Panc1 (cell line): Measurements from ENCODE around the gene USP28. TPM values are rescaled to one million over a fixed set of nuclear protein-coding genes. Genes with fewer than 3 reads are reported as not detected.
"Not testable (repeated sequence)": the region's sequence is repeated elsewhere in the genome, so short reads cannot be mapped to it uniquely, and the experiment has no call there.

Experiments
- ATAC-seq: fragments of 200-7000 bp; cut with Tn5 transposase; 2 replicates; pipeline ENCODE4 v1.9.1; 2020; ENCODE audit warnings: mild to moderate bottlenecking, moderate library complexity
- BruUV-seq: library from RNA; stranded (reverse); fragments of 400-500 nt; replicated peaks from 2 replicates; lab custom pipeline; 2021; lab: Mats Ljungman, UMichigan
- CTCF ChIA-PET: fragments of 300-600 bp; sonication (Branson Sonifier 250); formaldehyde crosslinking; loops from one replicate; lab custom pipeline; 2022; ENCODE audit warnings: antibody characterized with exemption; lab: Charles Lee
- POLR2A ChIA-PET: fragments of 300-600 bp; sonication (Branson Sonifier 250); formaldehyde crosslinking; loops from one replicate; lab custom pipeline; 2022; ENCODE audit warnings: antibody characterized with exemption; lab: Charles Lee
- DNase-seq: peaks from one replicate; pipeline ENCODE4 v3.0.0-alpha.2; 2010; ENCODE audit warnings: low read depth, low spot score
- H3K27ac ChIP-seq: 2 replicates; pipeline ENCODE4 v1.5.1; 2011; ENCODE audit warnings: mild to moderate bottlenecking, low read length, inconsistent platforms
- H3K27me3 ChIP-seq: fragments of 200-500 bp; sonication (Bioruptor generic); 2 replicates; pipeline ENCODE4 v1.6.0; 2014; ENCODE audit warnings: low read length, inconsistent platforms; ENCODE audit not compliant: control insufficient read depth, insufficient read depth
- H3K36me3 ChIP-seq: fragments of 200-500 bp; sonication (Bioruptor generic); 2 replicates; pipeline ENCODE4 v1.5.1; 2014; ENCODE audit warnings: inconsistent platforms, mild to moderate bottlenecking, low read length, moderate library complexity; ENCODE audit not compliant: control insufficient read depth, insufficient read depth
- H3K4me1 ChIP-seq: 2 replicates; pipeline ENCODE4 v1.5.1; 2011; ENCODE audit warnings: inconsistent platforms, mild to moderate bottlenecking, low read length, moderate library complexity; ENCODE audit not compliant: control insufficient read depth, insufficient read depth
- H3K4me3 ChIP-seq, 2 experiments: 2 replicates each; pipeline ENCODE4 v1.5.1; 2011 to 2012; ENCODE audit warnings: low read depth in 2 of 2, low read length in 2 of 2, mild to moderate bottlenecking in 2 of 2, inconsistent platforms in 1 of 2, moderate library complexity in 1 of 2
- H3K9me3 ChIP-seq: fragments of 200-500 bp; sonication (Bioruptor generic); 2 replicates; pipeline ENCODE4 v1.5.1; 2014; ENCODE audit warnings: low read depth, mild to moderate bottlenecking, inconsistent platforms, low read length, moderate library complexity; ENCODE audit not compliant: control insufficient read depth, insufficient read depth
- POLR2AphosphoS5 ChIP-seq: IDR thresholded peaks from 2 replicates; pipeline ENCODE4 v1.6.1; 2012; ENCODE audit warnings: mild to moderate bottlenecking, low read depth, low read length, moderate library complexity
- SIN3A ChIP-seq: IDR thresholded peaks from 2 replicates; pipeline ENCODE4 v1.6.1; 2012; ENCODE audit warnings: low read depth, mild to moderate bottlenecking, low read length, moderate library complexity, borderline replicate concordance; ENCODE audit not compliant: insufficient read depth
- TCF7L2 ChIP-seq: IDR thresholded peaks from 2 replicates; pipeline ENCODE4 v1.6.1; 2011; ENCODE audit warnings: mild to moderate bottlenecking, low read depth, low read length, inconsistent platforms
- in situ Hi-C: cut with HindIII; loops from 2 replicates; pipeline ENCODE4 v1.10.0; 2016; ENCODE audit warnings: low sequenced_read_pairs, low pct_unique_long_range_greater_than_20kb
- intact Hi-C: fragments of 100-400 bp; cut with micrococcal nuclease; formaldehyde crosslinking; loops from one replicate; pipeline ENCODE4 v1.10.0; 2022; ENCODE audit not compliant: unreplicated experiment
- total RNA-seq: library from RNA; stranded (reverse); gene quantifications from one replicate; pipeline ENCODE4 v1.2.1, GENCODE V29; 2021; ENCODE audit not compliant: unreplicated experiment
- TF ChIP-seq, protein P1 (sequence below): fragments of 450-650 bp; IDR thresholded peaks from 2 replicates; pipeline ENCODE4 v1.5.1; 2017; ENCODE audit warnings: mild to moderate bottlenecking
- TF ChIP-seq, protein P2 (sequence below), 2 experiments: IDR thresholded peaks; 2 replicates each; pipeline ENCODE4 v1.6.1; 2011 to 2012; ENCODE audit warnings: low read depth in 2 of 2, control low read depth in 1 of 2, low read length in 1 of 2, mild to moderate bottlenecking in 1 of 2, moderate library complexity in 1 of 2; ENCODE audit not compliant: insufficient read depth in 1 of 2

USP28 gene
- total RNA-seq, 1 experiment from 2014 or later = 52.3 TPM

DNA sequence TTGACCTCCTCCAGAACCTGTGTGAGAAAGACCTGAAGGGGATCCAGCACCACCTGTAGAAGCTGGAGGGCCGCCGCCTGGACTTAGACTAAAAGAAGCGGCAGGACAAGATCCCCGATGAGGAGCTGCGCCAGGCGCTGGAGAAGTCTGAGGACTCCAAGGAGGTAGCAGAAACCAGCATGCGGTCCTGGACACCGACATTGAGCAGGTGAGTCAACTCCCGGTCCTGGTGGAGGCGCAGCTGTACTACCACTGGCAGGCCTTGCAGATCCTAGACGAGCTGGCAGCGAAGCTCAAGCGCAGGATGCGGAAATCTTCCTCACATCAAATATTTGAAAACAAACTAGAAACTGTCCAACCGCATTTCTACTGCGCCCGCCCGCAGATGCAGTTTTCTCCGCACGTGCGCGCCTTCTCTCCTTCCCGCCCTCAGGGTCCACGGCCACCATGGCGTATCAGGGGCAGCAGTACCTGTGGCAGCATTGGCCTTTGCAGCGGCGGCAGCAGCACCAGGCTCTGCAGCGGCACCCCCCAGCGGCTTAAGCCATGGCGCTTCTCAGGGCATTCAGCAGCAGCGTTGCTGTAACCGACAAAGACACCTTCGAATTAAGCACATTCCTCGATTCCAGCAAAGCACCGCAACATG lies 85.6 kb downstream of the USP28 start:
- H3K36me3 ChIP-seq = no peaks in the 10 kb centered on the region
- H3K27ac ChIP-seq = no peak overlapping the region
- ATAC-seq (peak; percentile 56; the same call in 1 of the 2 replicates), DNase-seq (no peak)
- BruUV-seq = no TSS peak
- in situ Hi-C loops (no loop called here), intact Hi-C loops (no loop called here)
- TF ChIP-seq, protein P1, sequence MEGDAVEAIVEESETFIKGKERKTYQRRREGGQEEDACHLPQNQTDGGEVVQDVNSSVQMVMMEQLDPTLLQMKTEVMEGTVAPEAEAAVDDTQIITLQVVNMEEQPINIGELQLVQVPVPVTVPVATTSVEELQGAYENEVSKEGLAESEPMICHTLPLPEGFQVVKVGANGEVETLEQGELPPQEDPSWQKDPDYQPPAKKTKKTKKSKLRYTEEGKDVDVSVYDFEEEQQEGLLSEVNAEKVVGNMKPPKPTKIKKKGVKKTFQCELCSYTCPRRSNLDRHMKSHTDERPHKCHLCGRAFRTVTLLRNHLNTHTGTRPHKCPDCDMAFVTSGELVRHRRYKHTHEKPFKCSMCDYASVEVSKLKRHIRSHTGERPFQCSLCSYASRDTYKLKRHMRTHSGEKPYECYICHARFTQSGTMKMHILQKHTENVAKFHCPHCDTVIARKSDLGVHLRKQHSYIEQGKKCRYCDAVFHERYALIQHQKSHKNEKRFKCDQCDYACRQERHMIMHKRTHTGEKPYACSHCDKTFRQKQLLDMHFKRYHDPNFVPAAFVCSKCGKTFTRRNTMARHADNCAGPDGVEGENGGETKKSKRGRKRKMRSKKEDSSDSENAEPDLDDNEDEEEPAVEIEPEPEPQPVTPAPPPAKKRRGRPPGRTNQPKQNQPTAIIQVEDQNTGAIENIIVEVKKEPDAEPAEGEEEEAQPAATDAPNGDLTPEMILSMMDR = no peak
- TF ChIP-seq POLR2AphosphoS5 (no peak), SIN3A (no peak), TCF7L2 (no peak)
- TF ChIP-seq, protein P2, sequence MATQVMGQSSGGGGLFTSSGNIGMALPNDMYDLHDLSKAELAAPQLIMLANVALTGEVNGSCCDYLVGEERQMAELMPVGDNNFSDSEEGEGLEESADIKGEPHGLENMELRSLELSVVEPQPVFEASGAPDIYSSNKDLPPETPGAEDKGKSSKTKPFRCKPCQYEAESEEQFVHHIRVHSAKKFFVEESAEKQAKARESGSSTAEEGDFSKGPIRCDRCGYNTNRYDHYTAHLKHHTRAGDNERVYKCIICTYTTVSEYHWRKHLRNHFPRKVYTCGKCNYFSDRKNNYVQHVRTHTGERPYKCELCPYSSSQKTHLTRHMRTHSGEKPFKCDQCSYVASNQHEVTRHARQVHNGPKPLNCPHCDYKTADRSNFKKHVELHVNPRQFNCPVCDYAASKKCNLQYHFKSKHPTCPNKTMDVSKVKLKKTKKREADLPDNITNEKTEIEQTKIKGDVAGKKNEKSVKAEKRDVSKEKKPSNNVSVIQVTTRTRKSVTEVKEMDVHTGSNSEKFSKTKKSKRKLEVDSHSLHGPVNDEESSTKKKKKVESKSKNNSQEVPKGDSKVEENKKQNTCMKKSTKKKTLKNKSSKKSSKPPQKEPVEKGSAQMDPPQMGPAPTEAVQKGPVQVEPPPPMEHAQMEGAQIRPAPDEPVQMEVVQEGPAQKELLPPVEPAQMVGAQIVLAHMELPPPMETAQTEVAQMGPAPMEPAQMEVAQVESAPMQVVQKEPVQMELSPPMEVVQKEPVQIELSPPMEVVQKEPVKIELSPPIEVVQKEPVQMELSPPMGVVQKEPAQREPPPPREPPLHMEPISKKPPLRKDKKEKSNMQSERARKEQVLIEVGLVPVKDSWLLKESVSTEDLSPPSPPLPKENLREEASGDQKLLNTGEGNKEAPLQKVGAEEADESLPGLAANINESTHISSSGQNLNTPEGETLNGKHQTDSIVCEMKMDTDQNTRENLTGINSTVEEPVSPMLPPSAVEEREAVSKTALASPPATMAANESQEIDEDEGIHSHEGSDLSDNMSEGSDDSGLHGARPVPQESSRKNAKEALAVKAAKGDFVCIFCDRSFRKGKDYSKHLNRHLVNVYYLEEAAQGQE (IDR thresholded peaks at IDR 0.05; ENCODE audit: insufficient read depth in 1 of 2, low read depth in 2 of 2, low read length in 1 of 2) = no peak
- no peaks in the 10 kb centered on the region for H3K4me1 ChIP-seq
- POLR2A ChIA-PET = no interaction called here
- H3K27me3 ChIP-seq = no peaks in the 10 kb centered on the region
- CTCF ChIA-PET = no interaction called here
- H3K4me3 ChIP-seq = no peak overlapping the region
- no peaks in the 10 kb centered on the region for H3K9me3 ChIP-seq

DNA sequence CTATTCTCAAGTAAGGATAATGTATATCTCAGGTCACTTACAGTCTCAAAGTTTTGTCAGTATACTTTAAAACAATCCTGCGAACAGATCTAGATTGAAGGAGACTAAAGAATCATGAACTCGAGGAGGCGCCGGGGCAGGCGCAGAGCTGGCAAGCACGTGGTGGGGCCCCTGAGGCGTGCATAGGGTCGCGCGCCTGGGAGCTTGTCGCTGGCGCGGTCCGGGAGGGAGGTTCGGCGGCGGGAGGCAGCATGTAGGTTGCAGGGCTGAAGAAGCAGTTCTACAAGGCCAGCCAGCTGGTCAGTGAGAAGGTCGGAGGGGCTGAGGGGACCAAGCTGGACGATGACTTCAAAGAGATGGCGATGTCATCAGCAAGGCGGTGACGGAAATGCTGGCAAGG lies 86.4 kb downstream of the USP28 start:
- intact Hi-C loops, DNase-seq, H3K36me3 ChIP-seq, ATAC-seq, BruUV-seq, CTCF ChIA-PET, H3K4me1 ChIP-seq, H3K9me3 ChIP-seq, in situ Hi-C loops, POLR2A ChIA-PET, H3K27me3 ChIP-seq, H3K4me3 ChIP-seq, H3K27ac ChIP-seq: not testable (repeated sequence)

DNA sequence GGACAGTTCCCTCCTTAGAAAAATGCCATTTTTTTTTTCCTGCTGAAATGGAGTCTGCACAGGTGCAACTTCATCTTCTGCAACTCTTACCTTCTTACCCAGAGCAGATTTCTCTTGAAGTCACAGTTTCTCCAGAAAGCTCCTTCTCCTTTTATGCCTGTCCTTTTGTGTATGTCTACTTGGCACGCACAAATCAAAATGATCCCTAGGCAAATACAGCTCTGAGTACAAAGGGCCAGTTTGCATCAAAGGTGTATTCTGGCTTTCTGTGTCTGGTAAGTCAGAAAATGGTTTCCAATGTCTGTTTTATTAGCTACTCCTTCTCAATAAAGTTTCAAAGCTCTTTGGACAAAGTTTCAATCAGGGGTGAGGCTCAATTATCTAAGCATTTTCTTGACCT lies 93.2 kb downstream of the USP28 start:
- ChIA-PET POLR2A (no interaction called here), CTCF (no interaction called here)
- H3K27me3 ChIP-seq = peaks cover 5% of the 10 kb centered on the region; the same call in 1 of the 2 replicates
- no peaks in the 10 kb centered on the region for H3K36me3 ChIP-seq
- intact Hi-C loops = no loop called here
- no peaks in the 10 kb centered on the region for H3K9me3 ChIP-seq
- no peak overlapping the region for H3K4me3 ChIP-seq
- DNase-seq (no peak), ATAC-seq (no peak)
- BruUV-seq = no TSS peak
- in situ Hi-C loops = no loop called here
- H3K4me1 ChIP-seq = no peaks in the 10 kb centered on the region
- TF ChIP-seq POLR2AphosphoS5 (no peak), SIN3A (no peak), TCF7L2 (no peak)
- TF ChIP-seq, protein P2 (IDR thresholded peaks at IDR 0.05; ENCODE audit: insufficient read depth in 1 of 2, low read depth in 2 of 2, low read length in 1 of 2) = no peak
- TF ChIP-seq, protein P1 = no peak
- H3K27ac ChIP-seq = no peak overlapping the region
